Activated naive CD8-positive, alpha-beta T cell treated with anti-CD3 and anti-CD28 coated beads for 36 hours (primary cell): Measurements from ENCODE around the gene HACL1. TPM values are rescaled to one million over a fixed set of nuclear protein-coding genes. Genes with fewer than 3 reads are reported as not detected.
"Not testable (repeated sequence)": the region's sequence is repeated elsewhere in the genome, so short reads cannot be mapped to it uniquely, and the experiment has no call there.

Experiments
- DNase-seq: peaks from one replicate; pipeline ENCODE4 v3.0.0; 2021
- H3K27ac Mint-ChIP-seq: one replicate; pipeline ENCODE4 v1.8.0; 2022; ENCODE audit warnings: mild to moderate bottlenecking, moderate library complexity, mixed read lengths
- H3K27me3 Mint-ChIP-seq: one replicate; pipeline ENCODE4 v1.8.0; 2022; ENCODE audit warnings: mild to moderate bottlenecking, mixed read lengths
- H3K36me3 Mint-ChIP-seq: one replicate; pipeline ENCODE4 v1.8.0; 2021; ENCODE audit warnings: mild to moderate bottlenecking, mixed read lengths
- H3K4me1 Mint-ChIP-seq: one replicate; pipeline ENCODE4 v1.8.0; 2021; ENCODE audit warnings: mixed read lengths
- H3K4me3 Mint-ChIP-seq: one replicate; pipeline ENCODE4 v1.8.0; 2022; ENCODE audit warnings: mild to moderate bottlenecking, moderate library complexity, mixed read lengths
- H3K9me3 Mint-ChIP-seq: one replicate; pipeline ENCODE4 v1.8.0; 2022; ENCODE audit warnings: mixed read lengths
- total RNA-seq, 2 experiments: library from RNA; stranded (reverse); gene quantifications; one replicate each; pipeline ENCODE4 v1.2.3, GENCODE V29; 2021

Gene HACL1
- total RNA-seq, 2 experiments from 2014 or later = 23.0 to 23.3 TPM

GRCh38 chr3:15575446-15575845 is 25.9 kb downstream of the HACL1 start:
- H3K4me1 Mint-ChIP-seq = peaks cover 3% of the 10 kb centered on the region
- H3K4me3 Mint-ChIP-seq = no peak overlapping the region
- H3K27ac Mint-ChIP-seq = no peak overlapping the region
- H3K9me3 Mint-ChIP-seq = no peaks in the 10 kb centered on the region
- DNase-seq = no peak
- no peaks in the 10 kb centered on the region for H3K27me3 Mint-ChIP-seq
- H3K36me3 Mint-ChIP-seq = no peaks in the 10 kb centered on the region

GRCh38 chr3:15572138-15572537 is 29.2 kb downstream of the HACL1 start:
- no peak for DNase-seq
- H3K27me3 Mint-ChIP-seq = no peaks in the 10 kb centered on the region
- H3K4me3 Mint-ChIP-seq = no peak overlapping the region
- no peaks in the 10 kb centered on the region for H3K9me3 Mint-ChIP-seq
- H3K27ac Mint-ChIP-seq = no peak overlapping the region
- peaks cover 3% of the 10 kb centered on the region for H3K36me3 Mint-ChIP-seq
- peaks cover 4% of the 10 kb centered on the region for H3K4me1 Mint-ChIP-seq

GRCh38 chr3:15563190-15563589 is 38.2 kb downstream of the HACL1 start:
- DNase-seq = no peak
- no peaks in the 10 kb centered on the region for H3K9me3 Mint-ChIP-seq
- H3K27me3 Mint-ChIP-seq = no peaks in the 10 kb centered on the region
- H3K27ac Mint-ChIP-seq = no peak overlapping the region
- peaks cover 6% of the 10 kb centered on the region for H3K36me3 Mint-ChIP-seq
- H3K4me3 Mint-ChIP-seq = no peak overlapping the region
- no peaks in the 10 kb centered on the region for H3K4me1 Mint-ChIP-seq

GRCh38 chr3:15562560-15562959 is 38.8 kb downstream of the HACL1 start:
- Mint-ChIP-seq H3K9me3 (no peaks in the 10 kb centered on the region), H3K4me3 (no peak overlapping the region), H3K27me3 (no peaks in the 10 kb centered on the region), H3K36me3 (peaks cover 6% of the 10 kb centered on the region), H3K27ac (no peak overlapping the region), H3K4me1 (peaks cover 3% of the 10 kb centered on the region)
- no peak for DNase-seq

DNA sequence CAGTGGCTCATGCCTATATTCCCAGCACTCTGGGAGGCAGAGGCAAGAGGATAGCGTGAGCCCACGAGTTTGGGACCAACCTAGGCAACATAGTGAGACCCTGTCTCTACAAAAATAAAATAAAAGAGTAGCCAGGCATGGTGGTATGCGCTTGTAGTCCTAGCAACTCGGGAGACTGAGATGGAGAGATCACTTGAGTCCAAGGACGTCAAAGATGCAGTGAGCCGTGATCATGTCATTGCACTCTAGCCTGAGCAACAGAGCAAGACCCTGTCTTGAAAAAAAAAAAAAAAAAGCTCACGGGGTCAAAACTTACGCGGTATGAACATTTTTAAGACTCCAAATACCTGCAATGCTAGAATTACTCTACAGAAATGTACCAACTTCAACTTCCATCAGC is 42.8 kb downstream of the HACL1 start:
- no peak overlapping the region for H3K27ac Mint-ChIP-seq
- no peak overlapping the region for H3K4me3 Mint-ChIP-seq
- peaks cover 19% of the 10 kb centered on the region for H3K4me1 Mint-ChIP-seq
- H3K9me3 Mint-ChIP-seq = no peaks in the 10 kb centered on the region
- H3K27me3 Mint-ChIP-seq = no peaks in the 10 kb centered on the region
- peaks cover 3% of the 10 kb centered on the region for H3K36me3 Mint-ChIP-seq
- DNase-seq = no peak

DNA sequence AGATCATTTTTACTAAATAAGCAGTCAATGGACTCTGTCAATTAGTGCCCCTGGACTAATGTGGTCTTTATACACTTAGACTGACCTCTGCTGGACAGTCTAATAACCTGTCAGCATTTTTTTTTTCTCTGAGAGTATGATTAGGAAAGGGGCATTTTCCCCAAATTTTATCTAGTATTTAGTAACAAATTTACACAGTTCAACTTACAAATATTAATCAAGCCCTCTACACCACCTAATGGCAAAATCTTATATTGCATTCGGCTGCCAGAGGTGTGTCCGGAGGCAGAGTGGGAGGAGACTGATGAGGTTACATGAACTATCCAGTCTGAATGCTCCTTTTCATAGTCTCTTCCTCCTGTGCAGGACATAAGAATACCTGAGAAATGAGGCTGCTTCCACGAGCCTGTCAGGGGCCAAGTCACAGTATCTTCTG is 43.8 kb downstream of the HACL1 start:
- Mint-ChIP-seq H3K27me3 (no peaks in the 10 kb centered on the region), H3K4me1 (peaks cover 21% of the 10 kb centered on the region), H3K4me3 (no peak overlapping the region), H3K36me3 (no peaks in the 10 kb centered on the region), H3K27ac (peak overlapping the region; percentile 60), H3K9me3 (no peaks in the 10 kb centered on the region)
- DNase-seq = peak; percentile 65

DNA sequence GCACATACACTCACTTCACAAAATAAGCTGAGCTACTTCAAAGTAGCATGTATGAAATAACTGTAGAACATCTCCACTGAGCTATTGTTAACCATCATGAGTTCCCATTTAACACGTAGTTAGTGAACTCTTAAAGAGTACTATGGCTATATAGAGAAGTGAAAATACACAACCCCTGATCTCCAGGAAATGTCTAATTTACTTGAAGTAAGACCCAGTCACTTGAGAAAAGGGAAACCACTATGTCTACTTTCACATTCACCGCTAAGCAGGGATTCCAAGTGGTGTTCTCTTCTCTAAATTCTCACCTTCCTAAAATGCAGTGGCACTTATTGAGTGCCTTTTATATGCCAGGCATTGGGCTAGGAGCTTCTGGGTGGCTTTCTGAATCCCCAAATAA is 44.9 kb downstream of the HACL1 start:
- Mint-ChIP-seq H3K9me3 (no peaks in the 10 kb centered on the region), H3K36me3 (peaks cover under 1% of the 10 kb centered on the region), H3K27me3 (no peaks in the 10 kb centered on the region), H3K4me3 (no peak overlapping the region), H3K4me1 (peaks cover 21% of the 10 kb centered on the region), H3K27ac (peak overlapping the region; percentile 80)
- no peak for DNase-seq

DNA sequence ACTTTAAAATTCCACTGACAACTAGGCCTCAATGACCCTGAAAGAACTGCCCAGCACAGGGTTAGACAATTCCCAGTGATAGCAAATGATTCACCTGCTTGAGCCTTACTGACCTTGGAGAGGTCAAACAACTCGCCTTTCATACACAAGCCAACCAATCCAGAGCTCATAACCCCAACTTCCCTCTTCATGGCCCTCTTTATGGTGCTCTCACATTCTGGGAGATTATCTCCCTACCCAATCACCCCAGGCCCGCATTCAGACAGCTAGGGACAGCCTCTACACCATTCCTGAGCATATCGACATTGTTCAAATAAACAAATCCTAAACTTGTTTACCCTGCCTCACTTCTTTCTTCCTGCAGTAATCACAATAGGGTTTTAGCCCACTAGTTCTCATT is 47.6 kb downstream of the HACL1 start:
- H3K27me3 Mint-ChIP-seq = no peaks in the 10 kb centered on the region
- H3K4me3 Mint-ChIP-seq = no peak overlapping the region
- DNase-seq = no peak
- peak overlapping the region; percentile 44 for H3K27ac Mint-ChIP-seq
- H3K9me3 Mint-ChIP-seq = no peaks in the 10 kb centered on the region
- H3K4me1 Mint-ChIP-seq = peaks cover 21% of the 10 kb centered on the region
- H3K36me3 Mint-ChIP-seq = peaks cover 9% of the 10 kb centered on the region

DNA sequence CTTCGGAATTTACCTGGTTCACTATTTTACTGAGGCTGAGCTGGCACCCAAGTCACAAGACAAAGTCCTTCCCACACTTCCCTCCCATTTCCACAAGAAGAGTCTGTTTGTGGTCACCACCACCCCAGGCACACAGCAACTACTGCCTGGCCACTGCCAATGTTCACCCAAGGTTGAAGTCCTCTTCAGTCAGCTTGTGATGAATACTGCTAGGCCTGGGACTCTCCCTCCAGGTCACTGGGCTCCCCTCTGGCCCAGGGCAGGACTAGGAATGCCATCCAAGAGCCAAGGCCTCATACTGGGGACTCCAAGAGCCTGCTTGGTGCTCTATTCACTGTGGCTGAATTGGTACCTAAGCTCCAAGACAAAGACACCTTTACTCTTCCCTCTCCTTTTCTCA is 49.5 kb downstream of the HACL1 start:
- Mint-ChIP-seq H3K36me3 (peaks cover 9% of the 10 kb centered on the region), H3K27ac (no peak overlapping the region), H3K27me3 (no peaks in the 10 kb centered on the region), H3K4me1 (peaks cover 18% of the 10 kb centered on the region), H3K4me3 (no peak overlapping the region), H3K9me3 (peaks cover 2% of the 10 kb centered on the region)
- DNase-seq = no peak

- H3K4me1 Mint-ChIP-seq = peaks cover 5% of the 10 kb centered on the region
- no peak overlapping the region for H3K4me3 Mint-ChIP-seq
- peaks cover 10% of the 10 kb centered on the region for H3K9me3 Mint-ChIP-seq
- no peak overlapping the region for H3K27ac Mint-ChIP-seq
- peaks cover 11% of the 10 kb centered on the region for H3K36me3 Mint-ChIP-seq
- no peaks in the 10 kb centered on the region for H3K27me3 Mint-ChIP-seq
- DNase-seq = no peak
Measured at GRCh38 chr3:15549846-15550245, 51.5 kb downstream of the HACL1 start.

GRCh38 chr3:15542614-15543013 is 58.8 kb downstream of the HACL1 start:
- DNase-seq = no peak
- Mint-ChIP-seq H3K4me3 (no peak overlapping the region), H3K27ac (no peak overlapping the region), H3K4me1 (peaks cover 15% of the 10 kb centered on the region), H3K9me3 (peaks cover 10% of the 10 kb centered on the region), H3K27me3 (no peaks in the 10 kb centered on the region), H3K36me3 (peaks cover 10% of the 10 kb centered on the region)

GRCh38 chr3:15541371-15541770 is 60.0 kb downstream of the HACL1 start:
- H3K27ac Mint-ChIP-seq = no peak overlapping the region
- peaks cover 8% of the 10 kb centered on the region for H3K36me3 Mint-ChIP-seq
- H3K4me1 Mint-ChIP-seq = peaks cover 26% of the 10 kb centered on the region
- H3K27me3 Mint-ChIP-seq = no peaks in the 10 kb centered on the region
- peaks cover 3% of the 10 kb centered on the region for H3K9me3 Mint-ChIP-seq
- DNase-seq = no peak
- H3K4me3 Mint-ChIP-seq = no peak overlapping the region

DNA sequence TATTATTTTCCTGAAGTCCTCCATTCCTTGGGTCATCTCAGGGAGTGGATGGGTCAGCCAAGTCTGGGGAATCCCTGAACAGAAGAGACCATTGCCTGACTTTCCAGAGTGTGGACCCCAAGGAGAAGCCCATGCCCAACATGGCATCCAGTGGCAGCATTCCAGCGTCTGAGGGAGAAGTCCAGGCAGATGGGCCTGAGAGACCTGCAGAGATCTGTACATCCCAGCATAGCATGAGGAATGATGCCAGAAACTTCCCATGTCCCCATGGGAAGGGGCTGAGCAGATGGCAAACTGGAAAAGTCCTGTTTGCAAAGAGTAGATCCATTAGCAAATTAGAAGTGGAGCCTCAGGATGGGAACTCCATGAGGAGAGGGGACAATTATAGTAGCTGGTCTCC is 62.3 kb downstream of the HACL1 start:
- Mint-ChIP-seq H3K4me3 (no peak overlapping the region), H3K27me3 (no peaks in the 10 kb centered on the region), H3K4me1 (peaks cover 44% of the 10 kb centered on the region), H3K27ac (no peak overlapping the region), H3K9me3 (no peaks in the 10 kb centered on the region), H3K36me3 (peaks cover 8% of the 10 kb centered on the region)
- no peak for DNase-seq

DNA sequence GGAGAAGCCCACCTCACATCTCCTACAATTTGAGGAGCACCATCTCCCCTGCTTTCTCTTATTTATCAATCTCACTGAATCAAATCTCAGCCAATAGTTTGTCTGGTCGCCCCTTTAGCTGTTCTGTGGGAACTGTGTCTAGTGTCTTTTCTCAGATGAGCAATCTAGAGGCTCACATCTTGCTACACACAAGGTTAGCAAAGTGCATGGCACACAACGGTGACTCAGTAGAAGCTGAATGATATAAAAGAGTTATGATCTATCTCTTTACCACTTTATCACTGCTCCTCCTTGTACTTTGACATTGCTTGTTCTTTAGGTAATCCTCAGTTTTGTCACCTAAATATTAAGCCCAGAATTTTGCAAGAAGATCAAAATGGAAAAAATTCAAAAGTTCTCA is 63.0 kb downstream of the HACL1 start:
- no peak for DNase-seq
- Mint-ChIP-seq H3K27me3 (no peaks in the 10 kb centered on the region), H3K4me3 (no peak overlapping the region), H3K4me1 (peaks cover 41% of the 10 kb centered on the region), H3K27ac (no peak overlapping the region), H3K9me3 (no peaks in the 10 kb centered on the region), H3K36me3 (peaks cover 8% of the 10 kb centered on the region)

DNA sequence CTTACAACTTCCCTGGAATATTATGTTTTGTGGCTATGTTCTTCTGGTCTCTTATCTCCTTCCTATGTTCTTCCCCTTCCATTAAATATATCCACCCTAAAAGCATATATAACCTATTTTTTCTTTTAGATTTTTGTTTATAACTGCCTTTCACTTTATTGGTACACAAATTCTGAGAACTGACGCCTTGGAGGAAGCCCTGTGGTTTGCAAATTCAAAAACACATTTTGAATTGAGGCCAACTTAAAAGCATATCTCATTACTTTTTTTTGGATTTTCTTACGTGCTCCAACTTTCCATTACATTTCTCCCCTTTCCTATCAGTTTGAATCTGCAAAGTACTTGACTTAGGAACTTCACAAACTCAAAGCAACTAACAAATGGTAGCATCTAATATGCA is 64.5 kb downstream of the HACL1 start:
- Mint-ChIP-seq H3K4me3 (no peak overlapping the region), H3K9me3 (no peaks in the 10 kb centered on the region)

DNA sequence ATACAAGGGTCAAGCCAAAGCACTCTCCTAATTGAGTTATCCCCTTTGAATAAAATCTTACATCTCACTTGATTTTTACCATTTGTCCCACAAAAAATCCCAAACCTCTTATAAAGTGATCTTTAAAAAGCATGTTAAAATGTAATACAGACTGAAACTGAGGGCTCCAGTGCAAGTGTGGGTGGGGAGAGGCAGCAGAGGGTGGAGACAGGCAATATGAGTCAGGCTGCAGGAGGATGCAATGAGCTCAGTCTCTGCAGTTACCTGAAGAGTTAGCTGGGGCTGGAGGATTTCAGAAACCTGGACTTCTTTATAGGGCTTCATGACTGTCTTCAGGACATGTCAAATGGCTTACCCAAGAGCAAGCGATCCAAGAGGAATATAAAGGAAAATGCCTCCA is 65.6 kb downstream of the HACL1 start:
- Mint-ChIP-seq H3K4me3 (peak overlapping the region; percentile 40), H3K4me1 (peaks cover 41% of the 10 kb centered on the region), H3K27me3 (no peaks in the 10 kb centered on the region), H3K9me3 (no peaks in the 10 kb centered on the region), H3K36me3 (peaks cover 8% of the 10 kb centered on the region), H3K27ac (peak overlapping the region; percentile 65)
- DNase-seq = peak; percentile 57

More for the DNA sequence above, 64.5 kb downstream of the HACL1 start:
- no peak for DNase-seq
- H3K4me1 Mint-ChIP-seq = peaks cover 41% of the 10 kb centered on the region
- peak overlapping the region; percentile 52 for H3K27ac Mint-ChIP-seq
- peaks cover 8% of the 10 kb centered on the region for H3K36me3 Mint-ChIP-seq
- H3K27me3 Mint-ChIP-seq = no peaks in the 10 kb centered on the region

DNA sequence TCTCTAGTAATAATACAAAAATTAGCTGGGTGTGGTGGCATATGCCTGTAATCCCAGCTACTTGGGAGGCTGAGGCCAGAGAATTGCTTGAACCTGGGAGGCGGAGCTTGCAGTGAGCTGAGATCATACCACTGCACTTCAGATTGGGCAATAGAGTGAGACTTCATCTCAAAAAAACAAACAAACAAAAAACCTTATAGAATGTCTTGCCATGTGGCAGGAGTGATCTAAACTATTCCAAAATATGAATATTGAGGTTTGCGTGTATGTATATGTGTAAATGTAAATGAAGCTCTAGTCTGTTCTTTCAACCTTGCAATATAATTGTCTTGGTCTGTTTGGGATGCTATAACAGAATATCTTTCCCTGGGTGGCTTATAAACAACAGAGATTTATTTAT is 68.8 kb downstream of the HACL1 start:
- not testable (repeated sequence) for H3K27me3 Mint-ChIP-seq, H3K36me3 Mint-ChIP-seq, H3K27ac Mint-ChIP-seq, H3K4me3 Mint-ChIP-seq, H3K9me3 Mint-ChIP-seq, DNase-seq
- peaks cover 42% of the 10 kb centered on the region for H3K4me1 Mint-ChIP-seq
